Prostate gland (tissue), 2 donors: Measurements from ENCODE around the gene CSNK1A1. TPM values are rescaled to one million over a fixed set of nuclear protein-coding genes. Genes with fewer than 3 reads are reported as not detected.

Experiments used
- DNase-seq: peaks from one replicate; pipeline ENCODE4 v3.0.0-alpha.2; 2019; ENCODE audit warnings: low spot score
- H3K27ac ChIP-seq, 2 donors: fragments of 200-600 bp; sonication (generic); 2 replicates each; pipeline ENCODE4 v1.5.1; 2017 to 2019
- H3K27me3 ChIP-seq: fragments of 200-600 bp; sonication (generic); replicated peaks from 2 replicates; pipeline ENCODE4 v1.5.1; 2019; ENCODE audit not compliant: insufficient read depth
- H3K36me3 ChIP-seq, 2 donors: fragments of 200-600 bp; sonication (generic); 1 replicate in 1 of 2; 2 replicates in 1 of 2; pipeline versions ENCODE4 v1.5.1 to v1.8.1; 2017 to 2019
- H3K4me1 ChIP-seq: fragments of 200-600 bp; sonication (generic); replicated peaks from 2 replicates; pipeline ENCODE4 v1.5.1; 2019
- H3K4me3 ChIP-seq, 2 donors: fragments of 200-600 bp; sonication (generic); 2 replicates each; pipeline ENCODE4 v1.5.1; 2017 to 2019
- H3K9me3 ChIP-seq: fragments of 200-600 bp; sonication (generic); 2 replicates; pipeline ENCODE4 v1.5.1; 2017
- CTCF ChIP-seq, 4 experiments: fragments of 200-600 bp in 2 of 4; fragments of 450-650 bp in 2 of 4; sonication (generic) in 2 of 4; IDR thresholded peaks; 1 replicate in 3 of 4; 2 replicates in 1 of 4; pipeline ENCODE4 v1.5.1; 2016 to 2019; ENCODE audit warnings: antibody characterized with exemption in 4 of 4, mild to moderate bottlenecking in 2 of 4, moderate library complexity in 2 of 4
- POLR2A ChIP-seq: fragments of 450-650 bp; IDR thresholded peaks from one replicate; pipeline ENCODE4 v1.6.1; 2016; ENCODE audit warnings: antibody characterized with exemption, mild to moderate bottlenecking
- POLR2AphosphoS5 ChIP-seq: sonication (generic); formaldehyde crosslinking; IDR thresholded peaks from one replicate; pipeline ENCODE4 v1.6.1; 2017; ENCODE audit warnings: antibody characterized with exemption
- WGBS: methylation state at CpG from one replicate; pipeline ENCODE4 v1.1.5; 2018; 5-methylcytosine and 5-hydroxymethylcytosine counted together
- intact Hi-C: fragments of 100-400 bp; cut with DNase I; formaldehyde crosslinking; loops from one replicate; pipeline ENCODE4 v1.14.2; 2022
- total RNA-seq, 2 donors: library from RNA; depleted of rRNA; stranded (reverse); fragments of >200 nt; gene quantifications; one replicate each; pipeline ENCODE4 v1.1.0, GENCODE V29; 2016

The CSNK1A1 gene
- total RNA-seq, 2 donors from 2014 or later: 219 to 269 TPM

- intact Hi-C loops: no loop called here
- no peaks in the 10 kb centered on the region for H3K27me3 ChIP-seq
- DNase-seq: peak; percentile 89
- under 1% methylated on average over 55 of the region's 56 CpGs for WGBS
- H3K4me3 ChIP-seq: peak within 1 kb of the TSS; percentile 52 to 56
- H3K36me3 ChIP-seq: no peaks in the 10 kb centered on the region
- peak; percentile 21 for TF ChIP-seq POLR2A
- TF ChIP-seq CTCF (IDR thresholded peaks at IDR 0.05): no peak
- TF ChIP-seq POLR2AphosphoS5: peak; percentile 71
- H3K4me1 ChIP-seq: peaks cover 3% of the 10 kb centered on the region
- H3K27ac ChIP-seq: peak within 1 kb of the TSS; percentile 89 to 90
- H3K9me3 ChIP-seq: no peaks in the 10 kb centered on the region
Observed at GRCh38 chr5:149581192-149581861, 30.1 kb upstream of the CSNK1A1 start, which contains the start of gene ARHGEF37. TSS of gene ARHGEF37 (plus strand) at chr5:149581498. CDS start at chr5:149597770, 16,272 bp downstream.

GRCh38 chr5:149580808-149581191 lies 29.6 kb upstream of the CSNK1A1 start:
- 34% methylated on average over 10 of the region's 10 CpGs for WGBS
- Histone ChIP-seq H3K27me3 (no peaks in the 10 kb centered on the region), H3K36me3 (no peaks in the 10 kb centered on the region), H3K9me3 (no peaks in the 10 kb centered on the region), H3K27ac (peak overlapping the region; percentile 89 to 90), H3K4me1 (no peaks in the 10 kb centered on the region), H3K4me3 (peak overlapping the region; percentile 52 to 56)
- TF ChIP-seq POLR2A: no peak
- no peak for TF ChIP-seq POLR2AphosphoS5
- TF ChIP-seq CTCF (IDR thresholded peaks at IDR 0.05): no peak
- intact Hi-C loops: no loop called here
- DNase-seq: no peak

- Histone ChIP-seq H3K4me3 (no peak overlapping the region), H3K27ac (no peak overlapping the region), H3K4me1 (no peaks in the 10 kb centered on the region), H3K9me3 (no peaks in the 10 kb centered on the region), H3K27me3 (no peaks in the 10 kb centered on the region), H3K36me3 (no peaks in the 10 kb centered on the region)
- no peak for DNase-seq
- 56% methylated on average over 5 of the region's 5 CpGs for WGBS
- TF ChIP-seq CTCF (IDR thresholded peaks at IDR 0.05): no peak
- no peak for TF ChIP-seq POLR2A
- no peak for TF ChIP-seq POLR2AphosphoS5
- intact Hi-C loops: no loop called here
Observed at GRCh38 chr5:149578896-149579295, 27.7 kb upstream of the CSNK1A1 start.

GRCh38 chr5:149576021-149576420 lies 24.8 kb upstream of the CSNK1A1 start:
- intact Hi-C loops: no loop called here
- Histone ChIP-seq H3K27ac (no peak overlapping the region), H3K9me3 (no peaks in the 10 kb centered on the region), H3K4me1 (no peaks in the 10 kb centered on the region), H3K27me3 (no peaks in the 10 kb centered on the region), H3K36me3 (no peaks in the 10 kb centered on the region), H3K4me3 (no peak overlapping the region)
- DNase-seq: no peak
- TF ChIP-seq POLR2A: no peak
- TF ChIP-seq POLR2AphosphoS5: no peak
- no peak for TF ChIP-seq CTCF (IDR thresholded peaks at IDR 0.05)
- WGBS: 86% methylated on average over 3 of the region's 3 CpGs

GRCh38 chr5:149575131-149575530 lies 23.9 kb upstream of the CSNK1A1 start:
- TF ChIP-seq POLR2A: no peak
- no peak for TF ChIP-seq CTCF (IDR thresholded peaks at IDR 0.05)
- H3K27ac ChIP-seq: no peak overlapping the region
- 82% methylated on average over 3 of the region's 3 CpGs for WGBS
- intact Hi-C loops: no loop called here
- no peaks in the 10 kb centered on the region for H3K36me3 ChIP-seq
- no peaks in the 10 kb centered on the region for H3K27me3 ChIP-seq
- DNase-seq: no peak
- no peaks in the 10 kb centered on the region for H3K9me3 ChIP-seq
- no peaks in the 10 kb centered on the region for H3K4me1 ChIP-seq
- H3K4me3 ChIP-seq: no peak overlapping the region
